Right lobe of liver (tissue), 4 donors: ENCODE data around the gene COL4A1.

ENCODE experiments used
- CTCF ChIP-seq, 4 donors: fragments of 200-600 bp in 3 of 4; fragments of 450-650 bp in 1 of 4; IDR thresholded peaks; one replicate each; pipeline versions ENCODE4 v1.5.1 to v1.8.0; 2016 to 2022; ENCODE audit warnings: antibody characterized with exemption in 4 of 4, mild to moderate bottlenecking in 2 of 4
- POLR2A ChIP-seq: fragments of 450-650 bp; IDR thresholded peaks from one replicate; pipeline ENCODE4 v1.6.1; 2017; ENCODE audit warnings: antibody characterized with exemption, mild to moderate bottlenecking
- donor health status: DM: no; HTN: no; CAD: no.
- donor health status: DM: no; HTN: no; CAD: no.
- donor health status: DM: no; HTN: yes; CAD: no.

GRCh38 chr13:110107568-110108347 lies 199.2 kb downstream of the COL4A1 start:
- no peak for TF ChIP-seq CTCF (IDR thresholded peaks at IDR 0.05)
- no peak for TF ChIP-seq POLR2A
